Activated CD4-positive, alpha-beta T cell treated with anti-CD3 and anti-CD28 coated beads for 36 hours (primary cell): ENCODE results near the gene LIMK1. TPM values are rescaled to one million over a fixed set of nuclear protein-coding genes. Genes with fewer than 3 reads are reported as not detected.

ENCODE experiments used
- ATAC-seq: fragments of 200-7000 bp; cut with Tn5 transposase; one replicate; pipeline ENCODE4 v1.10.0; 2021; ENCODE audit warnings: mild to moderate bottlenecking, moderate library complexity
- CTCF ChIA-PET: fragments of 350-600 bp; sonication (Branson Sonifier 250); formaldehyde crosslinking; loops from one replicate; lab custom pipeline; 2021; ENCODE audit warnings: antibody characterized with exemption; lab: Charles Lee
- POLR2A ChIA-PET: fragments of 350-600 bp; sonication (Branson Sonifier 250); formaldehyde crosslinking; loops from one replicate; lab custom pipeline; 2021; ENCODE audit warnings: antibody characterized with exemption, inconsistent platforms; lab: Charles Lee
- DNase-seq: peaks from one replicate; pipeline ENCODE4 v3.0.0-alpha.2; 2020
- H3K27ac Mint-ChIP-seq: one replicate; pipeline ENCODE4 v1.8.0; 2021; ENCODE audit warnings: mixed read lengths
- H3K27me3 Mint-ChIP-seq: one replicate; pipeline ENCODE4 v1.8.0; 2021; ENCODE audit warnings: mixed read lengths
- H3K36me3 Mint-ChIP-seq: one replicate; pipeline ENCODE4 v1.8.0; 2021; ENCODE audit warnings: low read depth, mixed read lengths
- H3K4me1 Mint-ChIP-seq: one replicate; pipeline ENCODE4 v1.8.0; 2021; ENCODE audit warnings: mixed read lengths
- H3K4me3 Mint-ChIP-seq: one replicate; pipeline ENCODE4 v1.8.0; 2021; ENCODE audit warnings: mild to moderate bottlenecking, moderate library complexity, mixed read lengths
- H3K9me3 Mint-ChIP-seq: one replicate; pipeline ENCODE4 v1.8.0; 2021; ENCODE audit warnings: low read depth, mixed read lengths
- intact Hi-C, 2 experiments: fragments of 100-400 bp; cut with DNase I in 1 of 2; cut with micrococcal nuclease in 1 of 2; formaldehyde crosslinking; loops; one replicate each; pipeline versions ENCODE4 v1.14.2 to v1.15.1; 2022 to 2024; cut with DNase I, micrococcal nuclease
- total RNA-seq, 2 experiments: library from RNA; stranded (reverse); gene quantifications; one replicate each; pipeline ENCODE4 v1.2.3, GENCODE V29; 2021

Gene LIMK1
- total RNA-seq, 2 experiments from 2014 or later, result 12.5 to 14.8 TPM

- intact Hi-C loops, result loop anchor here in 1 of 2 experiments (5.0 kb wide), 2 partner anchors 108 to 138 kb away; no protein-coding TSS in a partner anchor
- POLR2A ChIA-PET, result interaction anchor here (0.6 kb wide), 1 partner anchor 357 kb away, joined by 3 read pairs; no protein-coding TSS in a partner anchor
- ATAC-seq (no peak), DNase-seq (no peak)
- Mint-ChIP-seq H3K4me1 (no peaks in the 10 kb centered on the region), H3K36me3 (no peaks in the 10 kb centered on the region), H3K4me3 (no peak overlapping the region), H3K9me3 (no peaks in the 10 kb centered on the region), H3K27me3 (no peaks in the 10 kb centered on the region), H3K27ac (no peak overlapping the region)
- CTCF ChIA-PET, result interaction anchor here (0.7 to 4.0 kb wide), 8 partner anchors 14 to 320 kb away, joined by 3 to 16 read pairs (median 4); partner anchors contain the start of gene LIMK1
Observed at GRCh38 chr7:74069086-74069541, 14.5 kb upstream of the LIMK1 start.

DNA sequence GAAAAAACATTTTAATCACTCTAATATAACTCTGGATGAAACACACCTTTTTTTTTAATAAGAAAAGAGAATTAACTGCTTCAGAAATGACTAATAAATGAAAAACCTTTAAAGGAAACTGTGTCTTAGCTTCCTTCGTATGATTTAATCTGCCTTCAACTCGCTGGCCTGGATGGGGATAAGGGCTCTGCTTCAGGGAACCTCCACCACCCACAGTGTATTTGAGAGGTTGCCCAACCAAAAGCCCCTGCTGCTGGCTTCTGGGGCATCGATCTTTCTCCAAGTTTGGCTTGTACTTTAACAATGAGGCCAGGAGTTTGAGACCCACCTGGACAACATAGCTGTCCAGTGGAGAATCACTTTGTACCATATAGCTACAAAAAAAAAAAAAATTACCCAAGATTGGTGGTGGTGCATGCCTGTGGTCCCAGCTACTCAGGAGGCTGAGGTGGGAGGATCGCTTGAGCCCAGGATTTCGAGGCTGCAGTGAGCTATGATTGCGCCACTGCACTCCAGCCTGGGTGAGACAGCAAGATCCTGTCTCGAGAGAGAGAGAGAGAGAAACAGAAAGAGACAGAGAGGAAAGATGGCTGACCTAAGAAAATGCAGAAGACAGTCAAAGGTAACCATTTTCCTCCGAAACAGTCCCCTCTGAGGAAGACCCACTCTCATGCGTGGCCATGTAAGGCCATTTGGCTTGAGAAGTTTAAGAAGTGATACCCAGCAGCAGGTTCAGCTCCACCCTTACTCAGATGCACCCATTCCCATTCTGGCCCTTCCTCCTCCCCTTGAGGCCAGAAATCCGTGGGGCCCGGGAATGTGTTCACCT lies 13.6 kb upstream of the LIMK1 start:
- ATAC-seq (no peak), DNase-seq (no peak)
- H3K4me1 Mint-ChIP-seq, result no peaks in the 10 kb centered on the region
- no peaks in the 10 kb centered on the region for H3K9me3 Mint-ChIP-seq
- intact Hi-C loops, result loop anchor here in 1 of 2 experiments (5.0 kb wide), 2 partner anchors 107 to 137 kb away; no protein-coding TSS in a partner anchor
- ChIA-PET POLR2A (interaction anchor here (0.6 kb wide), 1 partner anchor 356 kb away, joined by 3 read pairs; no protein-coding TSS in a partner anchor), CTCF (interaction anchor here (0.6 to 4.0 kb wide), 10 partner anchors 10 to 141 kb away, joined by 3 to 16 read pairs (median 3); partner anchors contain the start of genes EIF4H and LIMK1)
- no peaks in the 10 kb centered on the region for H3K27me3 Mint-ChIP-seq
- H3K36me3 Mint-ChIP-seq, result no peaks in the 10 kb centered on the region
- H3K4me3 Mint-ChIP-seq, result no peak overlapping the region
- no peak overlapping the region for H3K27ac Mint-ChIP-seq

- POLR2A ChIA-PET, result no interaction called here
- Mint-ChIP-seq H3K4me3 (no peak overlapping the region), H3K27me3 (no peaks in the 10 kb centered on the region), H3K9me3 (no peaks in the 10 kb centered on the region), H3K4me1 (no peaks in the 10 kb centered on the region), H3K27ac (no peak overlapping the region), H3K36me3 (no peaks in the 10 kb centered on the region)
- CTCF ChIA-PET, result interaction anchor here (0.6 to 4.0 kb wide), 5 partner anchors 13 to 135 kb away, joined by 3 to 16 read pairs (median 4); partner anchors contain the start of genes EIF4H and LIMK1
- DNase-seq, result no peak
- intact Hi-C loops, result no loop called here
- no peak for ATAC-seq
Observed at GRCh38 chr7:74070619-74070921, 13.0 kb upstream of the LIMK1 start.

DNA sequence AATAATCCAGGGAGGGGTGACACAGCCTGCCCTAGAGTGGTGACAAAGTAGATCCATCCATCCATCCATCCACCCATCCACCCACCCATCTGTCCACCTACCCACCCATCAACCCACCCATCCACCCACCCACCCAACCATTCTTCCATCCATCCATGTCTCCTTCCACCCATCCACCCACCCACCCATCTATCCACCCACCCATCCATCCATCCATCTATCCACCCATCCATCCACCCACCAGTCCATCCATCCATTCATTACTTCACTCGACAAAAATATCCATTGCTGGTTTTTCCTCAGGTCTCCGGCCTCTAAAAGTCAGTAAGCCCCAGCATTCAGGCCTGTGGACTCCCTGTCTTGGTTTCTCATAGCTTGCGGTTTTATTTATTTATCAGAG lies 12.5 kb upstream of the LIMK1 start:
- ChIA-PET CTCF (interaction anchor here (0.8 kb wide), 1 partner anchor 135 kb away, joined by 3 read pairs; no protein-coding TSS in a partner anchor), POLR2A (no interaction called here)
- intact Hi-C loops, result no loop called here
- H3K9me3 Mint-ChIP-seq, result no peaks in the 10 kb centered on the region
- DNase-seq (no peak), ATAC-seq (no peak)
- H3K4me3 Mint-ChIP-seq, result no peak overlapping the region
- no peaks in the 10 kb centered on the region for H3K4me1 Mint-ChIP-seq
- H3K27ac Mint-ChIP-seq, result no peak overlapping the region
- no peaks in the 10 kb centered on the region for H3K36me3 Mint-ChIP-seq
- no peaks in the 10 kb centered on the region for H3K27me3 Mint-ChIP-seq

GRCh38 chr7:74074770-74075169 lies 8.8 kb upstream of the LIMK1 start:
- ATAC-seq (no peak), DNase-seq (no peak)
- Mint-ChIP-seq H3K27ac (no peak overlapping the region), H3K36me3 (no peaks in the 10 kb centered on the region), H3K4me3 (no peak overlapping the region), H3K9me3 (no peaks in the 10 kb centered on the region), H3K27me3 (no peaks in the 10 kb centered on the region), H3K4me1 (no peaks in the 10 kb centered on the region)
- ChIA-PET CTCF (no interaction called here), POLR2A (no interaction called here)
- intact Hi-C loops, result no loop called here

DNA sequence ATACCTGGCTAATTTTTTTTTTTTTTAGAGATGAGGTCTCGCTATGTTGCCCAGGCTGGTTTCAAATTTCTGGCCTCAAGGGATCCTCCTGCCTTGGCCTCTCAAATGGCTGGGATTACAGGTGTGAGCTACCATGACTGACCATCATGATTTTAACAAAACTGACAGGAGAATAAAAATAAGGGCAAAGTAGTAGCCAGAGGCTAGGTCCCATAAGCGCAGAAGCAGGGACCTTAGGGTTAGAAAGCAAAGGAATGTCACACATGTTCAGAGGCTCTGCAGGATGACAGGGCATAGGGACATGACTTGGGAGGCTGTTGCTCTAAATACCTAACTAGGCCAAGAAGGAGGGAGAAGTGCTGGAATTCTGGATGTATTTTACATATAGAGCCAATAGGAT lies 5.1 kb upstream of the LIMK1 start:
- ATAC-seq, result no peak
- CTCF ChIA-PET, result interaction anchor here (0.9 to 1.5 kb wide), 2 partner anchors 11 to 57 kb away, joined by 3 read pairs; no protein-coding TSS in a partner anchor
- no peak overlapping the region for H3K4me3 Mint-ChIP-seq
- DNase-seq, result no peak
- no peaks in the 10 kb centered on the region for H3K9me3 Mint-ChIP-seq
- H3K27me3 Mint-ChIP-seq, result no peaks in the 10 kb centered on the region
- H3K4me1 Mint-ChIP-seq, result no peaks in the 10 kb centered on the region
- intact Hi-C loops, result no loop called here
- no peak overlapping the region for H3K27ac Mint-ChIP-seq
- POLR2A ChIA-PET, result no interaction called here
- no peaks in the 10 kb centered on the region for H3K36me3 Mint-ChIP-seq

DNA sequence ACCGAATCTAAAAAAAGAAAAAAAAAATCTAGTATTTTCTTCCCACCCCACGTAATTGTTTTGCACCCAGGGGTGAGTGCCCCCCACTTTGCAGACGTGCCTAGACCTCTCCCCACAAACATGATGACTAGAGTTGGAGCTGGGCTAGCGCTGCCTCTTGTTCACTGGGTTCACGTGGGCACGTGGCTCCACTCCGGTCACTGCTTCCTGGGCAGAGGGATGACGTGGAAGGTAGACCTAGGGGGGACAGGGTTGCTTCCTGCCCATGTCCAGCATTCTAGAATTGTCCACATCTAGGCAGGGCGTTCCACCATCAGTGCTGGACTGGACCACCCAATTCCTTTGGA lies 861 bp upstream of the LIMK1 start:
- intact Hi-C loops, result loop anchor here (1.0 to 5.0 kb wide), 4 partner anchors 12 to 504 kb away; partner anchors contain the start of genes ABHD11 (in 1 of the 2), EIF4H (in 1 of the 2) and TBL2 (in 1 of the 2)
- peaks cover 4% of the 10 kb centered on the region for H3K36me3 Mint-ChIP-seq
- no peak for DNase-seq
- H3K27me3 Mint-ChIP-seq, result no peaks in the 10 kb centered on the region
- peak overlapping the region; percentile 53 for H3K4me3 Mint-ChIP-seq
- no peak overlapping the region for H3K27ac Mint-ChIP-seq
- H3K9me3 Mint-ChIP-seq, result no peaks in the 10 kb centered on the region
- ATAC-seq, result no peak
- CTCF ChIA-PET, result interaction anchor here (0.5 kb wide), 1 partner anchor 22 kb away, joined by 3 read pairs; no protein-coding TSS in a partner anchor
- peaks cover 5% of the 10 kb centered on the region for H3K4me1 Mint-ChIP-seq
- POLR2A ChIA-PET, result interaction anchor here (0.5 to 1.4 kb wide), 5 partner anchors 10 to 364 kb away, joined by 3 to 5 read pairs (median 3); partner anchors contain the start of gene STX1A

DNA sequence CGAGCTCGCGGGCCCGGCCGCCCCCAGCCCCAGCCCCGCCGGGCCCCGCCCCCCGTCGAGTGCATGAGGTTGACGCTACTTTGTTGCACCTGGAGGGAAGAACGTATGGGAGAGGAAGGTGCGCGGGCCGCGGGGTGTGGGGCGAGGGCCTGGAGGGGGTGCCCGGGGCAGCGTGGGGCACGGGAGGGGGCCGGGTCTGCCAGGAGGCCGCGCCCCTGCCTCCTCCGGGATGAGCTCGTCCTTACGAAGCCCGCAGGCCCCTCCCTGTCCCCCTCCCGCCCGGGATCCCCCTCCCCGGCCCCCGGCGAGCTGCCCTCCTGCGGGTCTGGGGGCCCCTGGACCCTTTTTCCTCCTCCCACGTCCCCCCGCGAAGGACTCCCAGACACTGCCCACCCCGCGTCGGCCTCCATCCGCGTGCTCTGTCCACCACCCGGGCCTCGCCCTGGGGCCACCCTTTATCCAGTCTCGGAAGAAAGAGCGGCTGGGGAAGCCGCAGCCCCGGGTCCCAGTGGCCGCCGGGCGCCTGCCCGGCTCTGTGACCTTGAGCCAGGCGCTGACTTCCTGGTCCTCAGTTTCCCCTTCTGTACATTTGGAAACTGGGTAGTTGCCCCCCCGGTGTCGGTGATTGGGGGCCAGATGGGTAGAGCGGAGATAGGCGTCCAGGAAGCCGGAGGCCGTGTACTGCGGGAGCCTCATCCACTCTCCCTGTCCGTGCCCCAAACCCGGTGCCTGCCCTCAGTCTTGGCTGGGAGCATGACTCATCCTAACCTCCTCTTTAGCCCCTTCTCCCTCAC lies 521 bp downstream of the LIMK1 start:
- Mint-ChIP-seq H3K9me3 (no peaks in the 10 kb centered on the region), H3K4me1 (peaks cover 5% of the 10 kb centered on the region), H3K27me3 (no peaks in the 10 kb centered on the region), H3K4me3 (peak overlapping the region; percentile 79), H3K27ac (peak overlapping the region; percentile 77), H3K36me3 (peaks cover 4% of the 10 kb centered on the region)
- POLR2A ChIA-PET, result interaction anchor here (1.0 to 1.4 kb wide), 2 partner anchors 91 to 94 kb away, joined by 3 to 5 read pairs; no protein-coding TSS in a partner anchor
- ATAC-seq (peak; percentile 58), DNase-seq (peak; percentile 63)
- intact Hi-C loops, result loop anchor here (1.0 to 5.0 kb wide), 6 partner anchors 10 to 505 kb away; partner anchors contain the start of genes EIF4H (in 2 of the 2), ABHD11 (in 1 of the 2), RFC2 (in 1 of the 2) and TBL2 (in 1 of the 2)
- CTCF ChIA-PET, result interaction anchor here (1.2 kb wide), 1 partner anchor 14 kb away, joined by 4 read pairs; no protein-coding TSS in a partner anchor

DNA sequence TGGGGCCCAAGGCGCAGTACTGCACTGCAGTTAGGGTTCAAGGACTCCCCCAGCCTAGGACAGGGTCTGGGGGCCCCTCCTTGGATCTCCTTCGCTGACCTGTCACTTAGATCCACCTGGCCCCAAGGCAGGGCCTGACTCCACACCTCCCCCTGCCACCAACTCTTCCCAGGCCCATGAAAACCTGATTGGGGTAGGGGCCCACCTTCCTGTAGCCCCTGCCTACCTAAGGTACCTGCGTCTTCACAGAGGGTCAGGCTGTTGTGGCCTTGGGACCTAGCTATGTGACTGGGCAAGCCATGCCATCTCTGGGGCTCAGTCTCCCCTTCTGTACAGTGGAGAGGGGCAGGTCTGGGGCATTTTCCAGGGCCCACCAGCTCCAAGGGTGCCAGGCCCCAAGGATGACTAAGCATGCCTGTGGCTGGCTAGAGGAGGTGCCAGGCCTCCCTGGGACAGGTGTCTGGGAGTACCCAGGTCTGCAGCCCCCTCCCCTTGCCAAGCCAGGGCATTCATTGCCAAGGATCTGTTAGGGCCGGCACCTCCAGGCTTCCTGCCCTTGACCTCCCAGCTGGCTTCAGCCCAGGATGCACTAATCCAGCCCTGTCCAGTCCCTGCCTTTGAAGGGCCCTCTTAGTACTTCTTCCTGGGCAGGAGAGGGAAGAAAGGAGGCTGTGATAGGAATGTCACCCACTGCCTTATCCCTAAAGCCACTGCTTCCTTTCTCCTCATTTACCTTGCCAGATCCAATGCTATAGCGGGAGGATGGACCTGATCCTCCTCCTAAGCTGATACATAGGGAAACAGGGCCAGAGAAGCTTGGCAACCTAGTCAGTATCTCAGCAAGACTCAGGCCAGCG lies 1.3 kb downstream of the LIMK1 start:
- Mint-ChIP-seq H3K9me3 (no peaks in the 10 kb centered on the region), H3K27ac (peak overlapping the region; percentile 77), H3K36me3 (peaks cover 4% of the 10 kb centered on the region), H3K27me3 (no peaks in the 10 kb centered on the region), H3K4me3 (peak overlapping the region; percentile 79), H3K4me1 (peaks cover 5% of the 10 kb centered on the region)
- ChIA-PET CTCF (no interaction called here), POLR2A (no interaction called here)
- intact Hi-C loops, result loop anchor here (1.0 to 5.0 kb wide), 4 partner anchors 9 to 169 kb away; partner anchors contain the start of genes EIF4H (in 2 of the 2) and RFC2 (in 1 of the 2)
- ATAC-seq, result no peak
- no peak for DNase-seq

- DNase-seq (no peak), ATAC-seq (no peak)
- Mint-ChIP-seq H3K27ac (no peak overlapping the region), H3K9me3 (no peaks in the 10 kb centered on the region), H3K36me3 (peaks cover 4% of the 10 kb centered on the region), H3K27me3 (no peaks in the 10 kb centered on the region), H3K4me3 (no peak overlapping the region), H3K4me1 (peaks cover 5% of the 10 kb centered on the region)
- intact Hi-C loops, result no loop called here
- CTCF ChIA-PET, result no interaction called here
- POLR2A ChIA-PET, result interaction anchor here (0.5 to 0.6 kb wide), 2 partner anchors 10 to 87 kb away, joined by 3 to 4 read pairs; no protein-coding TSS in a partner anchor
Observed at GRCh38 chr7:74087791-74088453, 4.3 kb downstream of the LIMK1 start.
